GM19043 (cell line): ENCODE data around the gene ANKRD7.

Experiments
- ATAC-seq: cut with Tn5 transposase; IDR thresholded peaks from one replicate; pipeline ENCODE4 v1.9.1; 2021; ENCODE audit warnings: low read depth; ENCODE audit not compliant: unreplicated experiment

The ANKRD7 gene, protein sequence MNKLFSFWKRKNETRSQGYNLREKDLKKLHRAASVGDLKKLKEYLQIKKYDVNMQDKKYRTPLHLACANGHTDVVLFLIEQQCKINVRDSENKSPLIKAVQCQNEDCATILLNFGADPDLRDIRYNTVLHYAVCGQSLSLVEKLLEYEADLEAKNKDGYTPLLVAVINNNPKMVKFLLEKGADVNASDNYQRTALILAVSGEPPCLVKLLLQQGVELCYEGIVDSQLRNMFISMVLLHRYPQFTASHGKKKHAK

GRCh38 chr7:118224521-118224920 lies at the start of gene ANKRD7:
Gene ANKRD7, plus strand, starts transcription at chr7:118224704. Its CDS starts 127 bp downstream, at chr7:118224831.
- ATAC-seq: no peak

DNA sequence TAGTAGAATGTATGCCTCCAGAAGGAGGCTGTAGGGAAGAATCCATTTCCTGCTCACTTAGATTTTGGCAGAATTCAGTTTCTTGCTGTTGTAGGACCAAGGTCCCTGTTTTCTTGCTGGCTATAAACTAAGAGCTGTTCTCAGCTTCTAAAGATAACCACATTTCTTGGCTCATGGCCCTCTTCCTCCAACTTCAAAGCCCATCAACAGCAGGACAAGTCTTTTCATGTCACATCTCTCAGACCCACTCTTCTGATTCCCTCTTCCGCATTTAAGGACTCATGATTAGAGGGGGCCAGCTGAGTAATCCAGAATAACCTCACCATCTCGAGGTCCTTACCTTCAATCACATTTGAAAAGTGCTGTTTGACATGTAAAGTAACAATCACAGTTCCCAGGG lies 48.8 kb upstream of the ANKRD7 start:
- no peak for ATAC-seq

DNA sequence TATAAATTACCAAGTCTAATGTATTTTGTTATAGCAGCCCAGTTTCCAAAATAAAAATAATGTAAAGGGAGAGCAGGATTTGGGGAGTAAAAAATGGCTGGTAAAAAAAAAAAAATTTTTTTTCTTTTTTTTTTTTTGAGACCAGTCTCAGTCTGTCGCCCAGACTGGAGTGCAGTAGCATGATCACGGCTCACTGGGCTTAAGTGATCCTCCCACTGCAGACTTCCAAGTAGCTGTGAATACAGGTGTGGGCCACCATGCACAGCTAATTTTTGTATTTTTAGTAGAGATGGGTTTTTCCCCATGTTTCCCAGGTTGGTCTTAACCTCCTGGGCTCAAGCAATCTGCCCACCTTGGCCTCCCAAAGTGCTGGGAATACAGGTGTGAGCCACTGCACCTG lies 45.3 kb upstream of the ANKRD7 start:
- ATAC-seq: no peak

DNA sequence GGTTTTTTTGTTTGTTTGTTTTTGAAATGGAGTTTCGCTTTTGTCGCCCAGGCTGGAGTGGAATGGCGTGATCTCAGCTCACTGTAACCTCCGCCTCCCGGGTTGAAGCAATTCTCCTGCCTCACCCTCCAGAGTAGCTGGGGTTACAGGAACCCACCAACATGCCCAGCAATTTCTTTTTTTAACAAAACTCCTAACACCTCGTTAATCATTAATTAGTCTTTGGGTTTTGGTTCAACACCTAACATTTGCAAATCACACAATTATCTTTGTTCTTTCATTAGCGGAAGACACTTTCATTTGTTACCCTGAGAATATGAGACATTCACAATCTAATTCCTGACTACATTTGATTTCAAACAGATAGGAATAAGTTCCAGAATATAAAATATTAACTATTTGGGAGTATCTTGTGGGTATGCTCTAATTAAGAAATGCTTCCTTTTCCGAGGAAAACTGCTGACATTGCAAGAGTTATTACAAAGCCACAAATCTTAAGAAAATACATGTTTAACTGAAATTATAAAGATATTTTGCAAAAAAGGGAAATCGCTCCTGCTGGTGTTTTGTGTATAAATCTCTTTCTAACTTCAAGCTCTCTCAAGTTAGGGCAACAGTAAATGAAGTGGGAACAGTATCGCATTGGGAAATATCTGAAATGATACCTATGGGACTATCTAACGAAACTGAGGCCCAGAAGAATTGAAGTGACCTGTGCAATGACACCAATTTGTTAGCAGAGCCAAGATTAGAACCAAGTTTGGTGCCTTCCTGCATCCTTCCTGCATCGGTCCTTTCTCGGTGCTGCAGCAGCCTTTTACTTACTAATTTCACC lies 41.7 kb upstream of the ANKRD7 start:
- ATAC-seq: no peak

- ATAC-seq: no peak
Observed at GRCh38 chr7:118183428-118183785, 41.1 kb upstream of the ANKRD7 start.

- peak; percentile 97 for ATAC-seq
Observed at GRCh38 chr7:118183786-118184564, 40.5 kb upstream of the ANKRD7 start, which contains the start of gene LSM8. Gene LSM8, plus strand, starts transcription at chr7:118184164. Its CDS starts 60 bp downstream, at chr7:118184224.

DNA sequence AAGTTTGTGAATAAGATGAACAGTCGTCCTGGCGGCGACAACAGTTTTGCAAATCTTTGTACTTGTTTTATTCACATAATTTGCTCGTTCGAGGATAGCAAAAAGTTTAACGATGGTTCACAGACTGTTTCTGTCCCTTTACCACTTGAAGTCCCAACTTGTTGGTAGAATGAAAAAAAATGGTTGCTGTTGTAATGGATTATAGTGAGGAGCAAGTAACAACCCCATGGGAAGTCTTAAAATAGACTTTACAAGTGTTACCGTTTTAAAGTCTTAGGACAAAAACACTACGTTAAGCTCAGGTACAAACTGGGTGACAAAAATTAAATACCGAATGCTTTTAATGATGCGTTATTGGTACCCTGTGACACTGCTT lies 40.0 kb upstream of the ANKRD7 start:
- no peak for ATAC-seq

GRCh38 chr7:118185163-118185860 lies 39.2 kb upstream of the ANKRD7 start:
- no peak for ATAC-seq

DNA sequence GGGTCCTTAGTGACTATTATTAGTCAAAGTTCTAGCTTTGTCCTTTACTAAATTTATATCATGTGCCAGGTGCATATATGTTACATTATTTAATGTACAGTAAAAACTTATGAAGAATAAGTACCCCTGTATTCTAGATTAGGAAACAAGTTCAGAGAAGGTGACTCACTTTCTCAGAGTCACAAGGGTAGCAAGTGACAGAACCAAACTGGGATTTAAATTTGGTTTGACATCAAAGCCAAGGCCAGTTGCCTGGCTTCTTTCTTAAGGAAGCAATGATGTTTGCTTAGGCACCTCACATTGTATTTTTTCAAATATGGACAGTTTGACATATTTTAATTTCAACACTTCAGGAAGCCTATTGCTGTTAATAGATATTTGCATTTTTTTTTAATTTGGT lies 38.0 kb upstream of the ANKRD7 start:
- no peak for ATAC-seq

- ATAC-seq: no peak
Observed at GRCh38 chr7:118194571-118194970, 29.9 kb upstream of the ANKRD7 start.

GRCh38 chr7:118195837-118196474 lies 28.5 kb upstream of the ANKRD7 start:
- ATAC-seq: peak; percentile 81

DNA sequence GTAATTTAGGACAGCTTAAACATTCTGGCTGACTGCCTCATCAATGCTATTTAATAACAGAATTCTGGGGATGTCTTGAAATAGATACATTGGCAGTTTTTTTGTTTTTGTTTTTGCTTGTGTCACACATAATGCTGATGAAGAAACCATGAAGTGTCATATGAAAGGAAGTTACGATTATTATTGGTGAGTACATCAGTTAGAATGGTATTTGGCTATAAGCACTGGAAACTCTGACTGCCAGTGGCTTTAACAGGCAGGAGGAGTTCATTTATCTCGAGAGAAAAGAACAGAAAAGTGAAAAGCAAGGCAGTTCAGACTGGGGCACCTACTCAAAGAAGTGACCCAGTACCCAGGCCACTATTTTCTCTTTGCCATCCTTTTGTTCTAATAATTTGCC lies 22.4 kb upstream of the ANKRD7 start:
- ATAC-seq: no peak

DNA sequence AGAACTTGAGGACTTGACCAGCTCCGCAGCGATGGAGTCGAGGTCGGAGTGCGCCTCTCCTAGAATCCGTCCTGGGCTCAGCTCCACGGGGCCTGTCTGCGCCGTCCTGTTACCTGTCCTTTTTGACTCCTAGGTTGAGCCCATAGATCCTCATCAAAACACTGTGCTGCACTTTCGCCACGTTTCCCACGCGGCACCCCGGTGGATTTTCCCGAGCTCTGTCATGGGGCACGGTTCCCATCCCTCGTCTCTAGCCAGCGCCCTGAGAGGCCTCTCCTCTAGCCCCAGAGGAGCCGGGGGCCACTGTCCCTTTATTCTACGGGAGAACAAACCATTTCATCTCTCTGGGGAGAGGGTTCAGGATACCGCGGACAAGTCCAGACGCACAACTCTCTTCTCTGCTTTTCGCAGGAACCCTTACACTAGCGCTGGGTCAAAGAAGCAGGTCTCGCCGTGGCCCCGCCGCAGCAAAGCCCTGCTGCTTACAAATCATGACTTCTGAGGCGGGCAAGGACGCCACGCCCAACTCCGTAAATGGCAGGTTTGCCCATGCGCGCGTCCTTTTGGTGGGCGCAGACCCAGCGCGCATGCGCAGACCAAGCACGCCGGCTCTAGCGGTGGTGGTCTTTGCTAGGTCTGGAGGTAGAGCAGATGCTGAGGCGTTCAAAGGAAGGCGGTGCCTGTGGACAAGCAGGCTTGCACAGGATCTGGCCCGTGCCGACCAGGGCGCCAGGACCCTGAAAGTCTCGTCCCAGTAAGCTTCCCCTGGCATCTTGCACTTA lies 10.3 kb upstream of the ANKRD7 start:
- ATAC-seq: peak; percentile 90

- peak; percentile 8 for ATAC-seq
Observed at GRCh38 chr7:118214833-118215182, 9.7 kb upstream of the ANKRD7 start.

DNA sequence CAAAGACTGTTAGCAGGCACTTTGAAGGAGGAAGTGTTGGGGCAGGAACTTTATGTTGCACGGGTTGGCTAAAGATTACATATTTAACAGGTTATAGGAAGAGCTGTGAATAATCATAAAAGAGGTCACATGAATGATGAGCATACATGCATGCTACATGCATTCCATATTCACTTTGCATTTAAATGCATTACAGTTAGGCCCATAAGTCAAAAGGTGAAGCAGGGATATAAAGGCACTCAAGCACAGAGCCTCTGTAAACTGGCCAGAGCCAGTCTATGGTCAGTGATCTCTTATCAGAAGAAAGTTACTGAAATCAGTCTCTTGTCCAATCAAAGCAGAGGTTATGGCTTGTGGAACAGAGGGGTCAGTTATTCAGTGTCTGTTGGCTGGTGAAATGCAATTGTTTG lies 7.3 kb upstream of the ANKRD7 start:
- no peak for ATAC-seq

GRCh38 chr7:118218413-118219156 lies 5.9 kb upstream of the ANKRD7 start:
- ATAC-seq: no peak

- no peak for ATAC-seq
Observed at GRCh38 chr7:118219157-118219512, 5.4 kb upstream of the ANKRD7 start.

- no peak for ATAC-seq
Observed at GRCh38 chr7:118220583-118220982, 3.9 kb upstream of the ANKRD7 start.

- ATAC-seq: no peak
Observed at GRCh38 chr7:118222591-118222990, 1.9 kb upstream of the ANKRD7 start.
